HS-5 (cell line): ENCODE results near the gene CCBE1.
"Not testable (repeated sequence)": the region's sequence is repeated elsewhere in the genome, so short reads cannot be mapped to it uniquely, and the experiment has no call there.

Experiments used
- DNase-seq: peaks from one replicate; pipeline ENCODE4 v3.0.0-alpha.2; 2012; ENCODE audit warnings: low read depth

The CCBE1 gene

DNA sequence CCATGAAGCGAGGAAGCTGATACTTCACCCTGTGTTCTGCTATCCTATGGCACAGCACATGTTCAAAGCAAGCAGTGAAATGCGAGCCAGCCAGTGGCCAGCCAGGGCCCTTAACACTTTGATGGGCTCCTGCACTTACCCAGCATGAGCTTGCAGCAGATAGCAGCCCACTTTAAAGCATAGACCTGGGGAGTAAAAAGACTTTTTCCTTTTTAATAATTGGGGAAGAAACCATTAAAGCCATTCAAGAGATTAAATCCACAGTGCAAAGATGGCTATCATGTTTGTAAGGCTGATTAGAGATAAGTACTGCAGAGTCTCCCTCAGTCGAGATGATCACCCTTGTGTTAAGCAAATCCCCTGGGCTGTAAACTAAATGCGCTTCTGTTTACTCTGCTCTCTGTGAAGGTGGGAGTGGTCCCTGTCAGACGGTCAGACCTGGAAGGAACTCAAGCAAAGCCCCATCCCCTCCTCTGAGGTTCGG, 15.7 kb downstream of the CCBE1 start:
- no peak for DNase-seq

DNA sequence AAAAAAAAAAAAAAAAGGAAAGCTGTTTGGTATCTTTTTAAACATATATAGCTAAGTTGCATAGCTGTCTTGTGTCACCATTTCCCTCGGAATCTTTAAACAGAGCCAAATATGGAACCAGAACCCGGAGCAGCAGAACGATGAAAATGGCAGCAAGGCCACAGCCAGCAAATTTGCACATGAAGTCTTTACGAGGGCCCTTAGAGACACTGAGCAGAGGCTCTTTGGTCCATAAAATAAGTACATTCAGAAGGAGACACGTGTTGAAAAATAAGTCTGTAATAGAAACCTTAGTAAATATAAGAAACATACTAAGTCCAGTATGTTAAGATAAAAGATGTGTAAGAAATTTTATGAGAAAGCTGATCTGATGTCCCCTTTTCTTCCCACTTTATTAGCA, 16.2 kb downstream of the CCBE1 start:
- DNase-seq = no peak

DNA sequence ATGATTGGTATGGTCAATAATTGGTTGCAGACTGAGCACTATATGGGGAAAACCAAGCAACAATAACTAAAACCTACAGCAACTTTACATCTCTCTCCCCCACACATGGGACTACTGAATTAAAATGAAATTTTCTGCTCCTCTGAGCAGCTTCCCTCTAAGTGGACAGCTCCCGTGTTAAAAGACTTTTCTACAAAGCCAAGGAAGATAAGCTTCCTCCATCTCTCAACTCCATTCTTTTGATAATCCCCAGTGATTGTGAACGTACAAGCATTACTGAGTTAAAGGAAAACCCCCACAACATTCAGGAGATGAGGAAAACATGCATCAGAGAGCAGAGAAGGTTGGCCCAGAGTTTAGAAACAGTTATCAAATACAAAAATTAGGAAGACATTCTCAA, 21.9 kb downstream of the CCBE1 start:
- DNase-seq = no peak

DNA sequence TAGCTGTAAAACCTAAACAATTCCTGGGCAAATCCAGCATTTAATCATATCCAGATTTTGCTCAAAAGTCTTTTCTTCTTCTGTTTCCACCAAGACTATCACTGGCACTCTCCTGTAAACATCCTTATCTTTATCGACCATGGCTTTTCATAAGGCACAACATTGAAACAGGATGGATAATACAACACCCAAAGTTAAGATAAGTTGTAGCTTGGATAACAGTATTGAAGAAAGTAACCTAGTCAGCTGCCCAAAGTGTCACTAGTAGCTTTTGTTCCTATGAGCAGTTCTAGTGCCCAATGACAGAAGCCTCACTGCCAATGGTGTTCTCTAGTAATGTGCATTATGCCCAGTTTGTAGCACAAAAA, 22.3 kb downstream of the CCBE1 start:
- no peak for DNase-seq

GRCh38 chr18:59674186-59674902, 22.9 kb downstream of the CCBE1 start:
- no peak for DNase-seq

DNA sequence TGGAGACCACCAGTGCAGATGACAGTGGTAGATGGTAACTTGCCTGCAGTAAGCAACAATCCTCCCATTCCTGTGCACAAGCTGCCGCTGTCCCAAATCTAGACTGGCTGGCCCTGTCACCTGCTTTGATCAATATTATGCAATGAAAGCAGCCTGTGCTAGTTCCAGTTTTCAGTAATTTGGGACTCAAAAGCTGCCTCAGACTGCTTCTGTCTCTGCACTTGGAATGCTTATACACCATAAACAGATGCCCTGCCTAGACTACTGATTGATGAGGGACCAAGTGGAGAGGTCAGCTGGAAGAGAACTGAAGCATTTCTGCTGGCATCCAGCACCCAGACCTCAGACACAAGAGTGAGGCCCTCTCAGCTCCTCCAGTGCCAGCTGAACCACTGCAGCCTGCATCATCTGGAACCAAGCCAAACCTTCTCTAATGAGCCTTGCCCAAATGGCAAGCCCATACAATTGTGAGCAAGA, 24.9 kb downstream of the CCBE1 start:
- no peak for DNase-seq

GRCh38 chr18:59671551-59671950, 25.7 kb downstream of the CCBE1 start:
- DNase-seq = no peak

DNA sequence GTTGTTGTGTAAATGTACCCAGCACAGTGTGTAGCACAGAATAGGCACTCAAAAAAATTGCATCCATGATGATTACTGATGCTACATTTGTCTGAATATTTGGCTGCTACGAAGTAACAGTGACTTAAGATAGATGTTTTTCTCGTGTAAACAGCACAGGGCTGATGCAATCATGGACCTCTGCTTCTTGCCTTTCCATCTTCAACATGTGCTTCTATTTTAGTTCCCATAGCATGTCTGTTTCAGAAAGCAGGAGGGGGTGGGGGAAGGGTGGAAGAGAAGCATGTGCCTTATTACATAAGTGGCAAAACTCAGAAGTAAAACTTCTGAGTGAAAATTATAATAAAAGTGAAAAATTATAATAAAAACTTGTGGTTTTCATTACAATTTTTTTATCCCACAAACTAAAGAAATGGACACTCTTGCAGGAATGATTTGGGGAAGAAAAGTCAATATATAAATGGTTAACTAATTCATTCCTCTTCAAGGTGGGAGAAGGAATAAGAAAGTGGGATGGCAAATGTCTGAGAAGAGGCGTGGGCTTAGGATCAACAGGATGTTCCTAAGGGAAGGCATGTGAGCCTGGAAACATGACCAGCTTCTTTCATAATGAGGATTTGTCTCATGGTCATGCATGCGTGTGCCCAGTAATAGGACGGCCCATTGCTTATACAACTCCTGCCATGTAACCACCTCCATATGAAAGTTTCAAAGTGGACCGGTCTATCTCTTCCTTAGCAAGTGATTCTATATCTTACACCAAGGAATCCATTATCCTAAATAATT, 27.2 kb downstream of the CCBE1 start:
- no peak for DNase-seq

DNA sequence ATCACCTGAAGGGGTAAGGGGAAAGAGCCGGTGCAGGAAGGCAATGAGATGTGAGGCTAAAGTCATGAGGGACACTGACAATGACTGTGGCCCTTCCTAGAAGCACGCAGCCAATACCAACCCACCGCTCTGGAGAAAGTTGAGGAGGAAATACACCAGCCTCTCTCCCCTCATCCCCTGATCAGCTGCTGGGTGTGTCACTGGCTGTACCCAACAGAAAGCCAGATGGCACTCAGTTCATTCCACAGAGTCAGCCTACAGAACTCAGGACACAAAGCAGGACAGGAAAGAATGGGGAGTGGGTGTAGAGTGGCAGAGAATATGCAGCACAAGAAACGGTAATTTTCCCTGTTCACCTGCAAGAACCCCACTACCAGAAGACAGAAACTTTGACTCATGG, 29.7 kb downstream of the CCBE1 start:
- DNase-seq = no peak

DNA sequence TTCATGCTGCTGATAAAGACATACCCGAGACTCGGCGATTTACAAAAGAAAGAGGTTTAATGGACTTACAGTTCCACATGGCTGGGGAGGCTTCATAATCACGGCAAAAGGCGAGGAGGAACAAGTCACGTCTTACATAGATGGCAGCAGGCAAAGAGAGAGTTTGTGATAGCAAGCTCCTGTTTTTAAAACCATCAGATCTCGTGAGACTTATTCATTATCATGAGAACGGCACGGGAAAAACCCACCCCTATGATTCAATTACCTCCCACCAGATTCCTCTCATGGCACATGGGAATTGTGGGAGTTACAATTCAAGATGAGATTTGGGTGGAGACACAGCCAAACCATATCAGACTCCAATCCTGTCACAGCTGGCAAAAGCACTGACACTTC, 31.2 kb downstream of the CCBE1 start:
- not testable (repeated sequence) for DNase-seq

GRCh38 chr18:59665057-59666006, 31.9 kb downstream of the CCBE1 start:
- no peak for DNase-seq

DNA sequence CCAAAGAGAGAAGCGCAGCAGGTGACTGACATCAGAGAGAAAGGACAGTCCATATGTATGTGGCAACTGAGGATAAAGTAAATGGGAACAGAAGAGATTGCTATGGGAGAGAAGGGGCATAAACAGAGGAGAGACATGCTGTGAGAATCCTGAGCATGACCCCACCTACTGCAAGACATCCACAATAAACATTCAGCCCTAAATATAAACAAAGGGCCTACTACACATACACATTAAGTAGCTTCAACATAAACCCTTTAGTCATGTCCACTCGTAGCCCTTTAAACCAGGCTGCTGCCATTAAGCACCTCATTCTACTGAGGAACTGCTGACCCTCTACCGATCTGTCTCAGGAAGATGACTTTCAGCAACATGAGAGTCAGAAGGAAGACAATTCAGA, 32.9 kb downstream of the CCBE1 start:
- DNase-seq = no peak

- DNase-seq = no peak
Observed at GRCh38 chr18:59663096-59663495, 34.1 kb downstream of the CCBE1 start.

DNA sequence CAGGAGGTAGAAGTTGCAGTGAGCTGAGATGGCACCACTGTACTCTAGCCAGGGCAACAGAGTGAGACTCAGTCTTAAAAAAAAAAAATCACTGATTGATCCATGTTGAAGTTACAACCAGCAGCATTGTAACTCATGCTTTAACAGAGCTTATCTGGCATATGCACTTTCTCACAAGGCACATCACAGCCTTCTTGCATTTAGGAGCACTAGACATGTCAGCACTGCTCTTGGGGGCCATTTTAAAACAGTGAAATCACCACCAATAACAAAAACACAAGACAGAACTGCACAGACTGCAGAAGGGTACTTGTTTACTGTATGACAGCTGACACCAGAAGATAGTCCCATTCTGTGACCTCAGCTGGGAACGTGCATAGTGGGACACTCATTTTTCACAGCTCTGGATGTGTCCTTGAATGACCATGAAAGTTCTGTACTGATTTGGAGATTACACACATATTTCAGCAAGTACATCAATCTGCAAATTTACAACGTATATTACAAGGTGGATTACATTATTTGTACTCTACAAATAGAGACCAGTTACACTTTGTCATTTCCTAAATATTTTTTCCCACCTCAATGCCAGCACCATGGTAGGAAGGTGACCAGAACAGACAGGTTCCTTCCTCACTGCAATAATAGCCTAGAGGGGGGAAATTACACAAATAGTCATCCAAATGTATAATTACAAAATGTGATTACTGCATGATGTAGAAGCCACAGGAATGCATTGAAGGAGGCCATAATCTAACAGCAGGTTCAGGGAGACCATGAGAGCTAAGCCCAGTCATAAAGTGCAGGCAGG, 35.1 kb downstream of the CCBE1 start:
- no peak for DNase-seq

DNA sequence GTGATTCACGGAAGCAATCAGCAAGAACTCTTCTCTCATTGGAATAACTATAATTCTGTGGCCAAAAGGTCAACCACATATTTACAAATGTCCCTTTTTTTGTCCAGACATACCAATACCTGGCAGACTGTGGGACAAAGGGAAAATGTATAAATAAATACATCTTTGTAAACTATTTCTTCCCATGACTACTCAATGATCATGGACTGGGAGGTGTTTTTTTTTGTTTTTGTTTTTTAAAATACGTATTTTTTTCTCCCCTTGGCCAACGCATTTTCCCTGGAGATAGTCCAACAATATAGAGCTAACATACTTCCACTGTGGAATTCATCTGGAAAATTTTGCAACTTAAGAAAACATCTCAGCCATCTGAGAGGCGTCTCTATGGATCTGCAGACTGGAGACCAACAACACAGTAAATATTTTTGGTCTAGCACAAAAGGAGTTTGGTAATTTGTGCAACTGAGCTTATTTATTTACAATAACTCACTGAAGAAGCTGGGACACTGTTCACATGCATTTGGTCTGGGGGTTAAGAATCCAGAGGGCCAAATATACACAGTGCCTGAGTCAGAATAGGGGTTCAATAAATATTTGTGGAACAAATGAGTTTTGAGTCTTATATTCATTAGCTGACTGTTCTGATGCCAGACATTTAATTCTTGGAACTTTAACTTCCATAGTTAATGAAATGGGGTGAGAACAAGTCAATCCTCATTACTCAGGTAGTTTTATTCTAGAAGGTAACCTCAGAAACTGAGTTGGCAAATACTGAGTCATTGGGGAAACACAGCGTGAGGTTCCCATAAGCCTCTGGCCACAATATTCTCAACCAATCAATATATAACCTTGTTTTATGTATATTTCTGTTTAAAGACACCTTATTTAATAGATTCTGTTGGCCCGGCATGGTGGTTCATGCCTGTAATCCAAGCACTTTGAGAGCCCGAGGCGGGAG, 36.2 kb downstream of the CCBE1 start:
- no peak for DNase-seq

GRCh38 chr18:59660366-59660765, 36.9 kb downstream of the CCBE1 start:
- no peak for DNase-seq

- DNase-seq = no peak
Observed at GRCh38 chr18:59659508-59660170, 37.6 kb downstream of the CCBE1 start.

- DNase-seq = no peak
Observed at GRCh38 chr18:59658941-59659340, 38.3 kb downstream of the CCBE1 start.

DNA sequence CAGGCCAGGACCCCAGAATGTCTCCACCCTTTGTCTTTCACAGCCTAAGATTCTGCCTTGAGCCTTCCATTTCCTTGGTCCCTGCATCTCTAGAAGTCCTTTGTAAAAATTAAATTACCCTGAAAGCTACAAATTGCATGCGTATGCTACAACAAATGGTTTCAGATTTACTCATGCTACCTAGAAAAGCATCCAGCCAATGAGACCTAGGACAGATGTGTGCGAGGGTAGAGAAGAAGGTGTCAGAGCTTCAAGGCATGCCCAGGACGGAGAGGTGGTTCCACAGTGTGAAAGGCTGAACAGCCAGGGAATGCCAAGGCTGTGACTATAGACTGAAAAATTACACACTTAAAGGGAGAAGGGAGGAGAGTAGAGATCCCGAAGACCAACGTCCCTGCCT, 40.2 kb downstream of the CCBE1 start:
- DNase-seq = no peak
